CD4-positive, alpha-beta T cell (primary cell): Measurements from ENCODE around the gene SELENOP. TPM values are rescaled to one million over a fixed set of nuclear protein-coding genes. Genes with fewer than 3 reads are reported as not detected.

Experiments used
- ATAC-seq: fragments of 200-7000 bp; cut with Tn5 transposase; one replicate; pipeline ENCODE4 v1.10.0; 2022; ENCODE audit warnings: mild to moderate bottlenecking; ENCODE audit not compliant: poor library complexity
- CTCF ChIA-PET: fragments of 350-600 bp; sonication (Branson Sonifier 250); formaldehyde crosslinking; loops from one replicate; lab custom pipeline; 2021; ENCODE audit warnings: antibody characterized with exemption, inconsistent platforms; lab: Charles Lee
- POLR2A ChIA-PET: fragments of 350-600 bp; sonication (Branson Sonifier 250); formaldehyde crosslinking; loops from one replicate; lab custom pipeline; 2021; ENCODE audit warnings: antibody characterized with exemption, inconsistent platforms; lab: Charles Lee
- DNase-seq, 14 experiments: peaks; one replicate each; pipeline ENCODE4 v3.0.0-alpha.2; 2013 to 2020; ENCODE audit warnings: mixed read lengths in 2 of 14
- H3K27ac ChIP-seq, 2 donors: one replicate each; pipeline versions ENCODE4 v1.5.1 to v1.7.0; 2013; ENCODE audit warnings: low read length in 2 of 2, low read depth in 1 of 2, mild to moderate bottlenecking in 1 of 2
- H3K27me3 ChIP-seq, 2 experiments: 1 replicate in 1 of 2; 2 replicates in 1 of 2; pipeline versions ENCODE4 v1.6.1 to v1.7.0; 2013; ENCODE audit warnings: low read length in 2 of 2, control low read depth in 1 of 2, mild to moderate bottlenecking in 1 of 2, moderate library complexity in 1 of 2; ENCODE audit not compliant: insufficient read depth in 2 of 2, control insufficient read depth in 1 of 2
- H3K36me3 ChIP-seq: one replicate; pipeline ENCODE4 v1.6.1; 2013; ENCODE audit warnings: low read length, control low read depth; ENCODE audit not compliant: insufficient read depth
- H3K4me1 ChIP-seq: one replicate; pipeline ENCODE4 v1.6.1; 2013; ENCODE audit warnings: low read length, control low read depth; ENCODE audit not compliant: insufficient read depth
- H3K4me3 ChIP-seq: one replicate; pipeline ENCODE4 v1.5.1; 2013; ENCODE audit warnings: mild to moderate bottlenecking, low read length, moderate library complexity
- H3K9me3 ChIP-seq, 2 experiments: 1 replicate in 1 of 2; 2 replicates in 1 of 2; pipeline versions ENCODE4 v1.6.1 to v1.7.0; 2013; ENCODE audit warnings: low read length in 2 of 2, mild to moderate bottlenecking in 2 of 2, control low read depth in 1 of 2, moderate library complexity in 1 of 2; ENCODE audit not compliant: control insufficient read depth in 1 of 2, insufficient read depth in 1 of 2
- H3K27ac Mint-ChIP-seq: one replicate; pipeline ENCODE4 v1.8.0; 2020; ENCODE audit warnings: mixed read lengths
- H3K27me3 Mint-ChIP-seq: one replicate; pipeline ENCODE4 v1.8.0; 2021; ENCODE audit warnings: mixed read lengths
- H3K36me3 Mint-ChIP-seq: one replicate; pipeline ENCODE4 v1.8.0; 2021; ENCODE audit warnings: low read depth, mixed read lengths
- H3K4me1 Mint-ChIP-seq: one replicate; pipeline ENCODE4 v1.8.0; 2021; ENCODE audit warnings: low read depth, mixed read lengths
- H3K4me3 Mint-ChIP-seq: one replicate; pipeline ENCODE4 v1.8.0; 2020; ENCODE audit warnings: mild to moderate bottlenecking, mixed read lengths
- H3K9me3 Mint-ChIP-seq: one replicate; pipeline ENCODE4 v1.8.0; 2020; ENCODE audit warnings: mixed read lengths
- intact Hi-C, 2 experiments: fragments of 100-400 bp; cut with DNase I in 1 of 2; cut with micrococcal nuclease in 1 of 2; formaldehyde crosslinking; loops; one replicate each; pipeline versions ENCODE4 v1.15.1 to v1.9.0; 2023 to 2025; cut with DNase I, micrococcal nuclease
- polyA plus RNA-seq, 2 donors: library from polyadenylated mRNA; unstranded; fragments of 120-200 nt; gene quantifications; one replicate each; pipeline ENCODE4 v1.2.1, GENCODE V29; 2013
- total RNA-seq, 174 experiments: library from RNA in 2 of 174; stranded (reverse) in 2 of 174; gene quantifications; one replicate each; pipeline ENCODE4 v1.2.3 and lab custom pipeline; 2021 to 2026
- TF ChIP-seq, protein P1 (sequence below): fragments of 200-600 bp; IDR thresholded peaks from one replicate; pipeline ENCODE4 v1.8.0; 2022; ENCODE audit warnings: antibody characterized with exemption, mild to moderate bottlenecking

SELENOP gene, protein sequence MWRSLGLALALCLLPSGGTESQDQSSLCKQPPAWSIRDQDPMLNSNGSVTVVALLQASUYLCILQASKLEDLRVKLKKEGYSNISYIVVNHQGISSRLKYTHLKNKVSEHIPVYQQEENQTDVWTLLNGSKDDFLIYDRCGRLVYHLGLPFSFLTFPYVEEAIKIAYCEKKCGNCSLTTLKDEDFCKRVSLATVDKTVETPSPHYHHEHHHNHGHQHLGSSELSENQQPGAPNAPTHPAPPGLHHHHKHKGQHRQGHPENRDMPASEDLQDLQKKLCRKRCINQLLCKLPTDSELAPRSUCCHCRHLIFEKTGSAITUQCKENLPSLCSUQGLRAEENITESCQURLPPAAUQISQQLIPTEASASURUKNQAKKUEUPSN
- under 1 TPM in 1 of 2 experiments, not detected in 1; 0.36 TPM for total RNA-seq
- polyA plus RNA-seq (2013, experiment 1 of 2): 2.1 TPM
- 4.4 TPM for polyA plus RNA-seq (2013, experiment 2 of 2)
- total RNA-seq (lab: John Stamatoyannopoulos, UW): 0 to 2.2 (median 0.28) reads per million in 172 experiments

DNA sequence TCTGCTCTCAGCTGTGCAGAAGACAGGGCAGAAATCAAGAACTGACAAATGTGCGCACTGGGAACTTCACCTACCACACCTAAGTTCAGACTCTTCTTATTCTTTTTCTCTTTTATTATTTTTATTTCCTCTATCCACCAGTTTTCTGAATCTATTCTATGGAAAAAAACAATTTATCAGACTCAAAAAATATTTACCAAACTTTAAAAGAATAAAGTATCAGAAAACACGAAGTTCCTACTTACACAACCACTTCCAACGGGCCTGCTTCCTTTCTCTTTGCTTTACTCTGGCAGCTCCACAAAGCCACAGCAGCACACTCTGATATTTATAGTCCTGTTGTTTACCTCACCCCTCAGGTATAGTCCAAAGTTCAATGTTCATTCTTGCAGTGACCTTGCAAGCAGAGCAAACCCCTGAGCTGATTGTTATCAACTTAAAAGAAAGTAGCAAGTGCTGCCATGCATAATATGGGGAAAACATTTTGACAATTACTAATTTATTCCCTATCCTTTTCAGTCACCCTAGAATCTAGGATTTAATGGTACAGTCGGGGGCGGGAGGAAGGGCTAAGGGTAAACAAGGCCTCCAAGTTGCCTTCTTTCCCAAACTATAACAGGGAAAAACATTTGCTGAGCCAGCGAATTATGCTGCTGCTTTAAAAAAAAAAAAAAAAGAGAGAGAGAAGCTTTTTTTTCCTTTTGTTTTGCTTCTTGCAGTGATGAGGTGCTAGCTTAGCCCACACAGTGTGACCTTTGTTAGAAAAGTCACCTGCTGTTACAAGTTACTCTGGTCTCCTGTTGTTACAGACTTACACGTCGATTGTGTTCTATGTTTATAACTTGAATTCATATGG, at the start of gene SELENOP:
Gene SELENOP (minus strand): TSS at position 302 of the 856 bp plus-strand sequence. CDS start 3,539 bp downstream, outside the sequence.
- Histone ChIP-seq H3K4me1 (no peaks in the 10 kb centered on the region), H3K27me3 (no peaks in the 10 kb centered on the region), H3K27ac (no peak within 1 kb of the TSS), H3K4me3 (no peak within 1 kb of the TSS), H3K9me3 (no peaks in the 10 kb centered on the region), H3K36me3 (no peaks in the 10 kb centered on the region)
- no peak within 1 kb of the TSS for H3K27ac Mint-ChIP-seq
- TF ChIP-seq, protein P1, sequence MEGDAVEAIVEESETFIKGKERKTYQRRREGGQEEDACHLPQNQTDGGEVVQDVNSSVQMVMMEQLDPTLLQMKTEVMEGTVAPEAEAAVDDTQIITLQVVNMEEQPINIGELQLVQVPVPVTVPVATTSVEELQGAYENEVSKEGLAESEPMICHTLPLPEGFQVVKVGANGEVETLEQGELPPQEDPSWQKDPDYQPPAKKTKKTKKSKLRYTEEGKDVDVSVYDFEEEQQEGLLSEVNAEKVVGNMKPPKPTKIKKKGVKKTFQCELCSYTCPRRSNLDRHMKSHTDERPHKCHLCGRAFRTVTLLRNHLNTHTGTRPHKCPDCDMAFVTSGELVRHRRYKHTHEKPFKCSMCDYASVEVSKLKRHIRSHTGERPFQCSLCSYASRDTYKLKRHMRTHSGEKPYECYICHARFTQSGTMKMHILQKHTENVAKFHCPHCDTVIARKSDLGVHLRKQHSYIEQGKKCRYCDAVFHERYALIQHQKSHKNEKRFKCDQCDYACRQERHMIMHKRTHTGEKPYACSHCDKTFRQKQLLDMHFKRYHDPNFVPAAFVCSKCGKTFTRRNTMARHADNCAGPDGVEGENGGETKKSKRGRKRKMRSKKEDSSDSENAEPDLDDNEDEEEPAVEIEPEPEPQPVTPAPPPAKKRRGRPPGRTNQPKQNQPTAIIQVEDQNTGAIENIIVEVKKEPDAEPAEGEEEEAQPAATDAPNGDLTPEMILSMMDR: no peak
- ChIA-PET POLR2A (no interaction called here), CTCF (no interaction called here)
- no peaks in the 10 kb centered on the region for H3K36me3 Mint-ChIP-seq
- DNase-seq (no peak), ATAC-seq (no peak)
- H3K27me3 Mint-ChIP-seq: no peaks in the 10 kb centered on the region
- intact Hi-C loops: no loop called here
- H3K4me1 Mint-ChIP-seq: no peaks in the 10 kb centered on the region
- H3K4me3 Mint-ChIP-seq: no peak within 1 kb of the TSS
- no peaks in the 10 kb centered on the region for H3K9me3 Mint-ChIP-seq

DNA sequence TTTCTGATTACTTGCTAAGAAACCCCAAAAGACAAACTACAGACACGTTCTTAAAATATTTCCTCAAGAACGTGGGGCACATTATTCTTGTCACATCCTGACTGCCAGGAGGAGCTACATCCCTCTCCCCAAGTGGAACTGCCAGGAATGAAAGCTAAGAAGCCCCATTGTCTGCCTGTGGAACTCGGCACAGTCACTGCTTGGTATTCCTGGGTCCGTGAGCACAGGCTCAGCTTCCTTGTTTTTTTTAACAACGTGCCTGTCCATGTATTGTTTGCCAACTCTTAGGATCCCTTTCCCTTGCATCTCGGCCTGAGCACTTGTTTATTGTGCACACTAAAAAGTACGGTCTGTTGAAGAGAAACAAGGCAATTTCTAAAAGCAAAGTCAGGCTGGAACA, 47.0 kb upstream of the SELENOP start:
- no peaks in the 10 kb centered on the region for H3K36me3 ChIP-seq
- peaks cover 0 to 4% of the 10 kb centered on the region in 2 experiments for H3K9me3 ChIP-seq
- TF ChIP-seq, protein P1: no peak
- POLR2A ChIA-PET: no interaction called here
- no peak for DNase-seq
- H3K4me3 Mint-ChIP-seq: no peak overlapping the region
- H3K4me1 ChIP-seq: no peaks in the 10 kb centered on the region
- H3K4me3 ChIP-seq: no peak overlapping the region
- H3K27ac ChIP-seq: no peak overlapping the region
- no peaks in the 10 kb centered on the region for H3K4me1 Mint-ChIP-seq
- H3K9me3 Mint-ChIP-seq: peaks cover 5% of the 10 kb centered on the region
- CTCF ChIA-PET: no interaction called here
- H3K27me3 ChIP-seq: no peaks in the 10 kb centered on the region
- H3K27me3 Mint-ChIP-seq: peaks cover 34% of the 10 kb centered on the region
- no peak overlapping the region for H3K27ac Mint-ChIP-seq
- intact Hi-C loops: no loop called here
- ATAC-seq: no peak
- no peaks in the 10 kb centered on the region for H3K36me3 Mint-ChIP-seq

DNA sequence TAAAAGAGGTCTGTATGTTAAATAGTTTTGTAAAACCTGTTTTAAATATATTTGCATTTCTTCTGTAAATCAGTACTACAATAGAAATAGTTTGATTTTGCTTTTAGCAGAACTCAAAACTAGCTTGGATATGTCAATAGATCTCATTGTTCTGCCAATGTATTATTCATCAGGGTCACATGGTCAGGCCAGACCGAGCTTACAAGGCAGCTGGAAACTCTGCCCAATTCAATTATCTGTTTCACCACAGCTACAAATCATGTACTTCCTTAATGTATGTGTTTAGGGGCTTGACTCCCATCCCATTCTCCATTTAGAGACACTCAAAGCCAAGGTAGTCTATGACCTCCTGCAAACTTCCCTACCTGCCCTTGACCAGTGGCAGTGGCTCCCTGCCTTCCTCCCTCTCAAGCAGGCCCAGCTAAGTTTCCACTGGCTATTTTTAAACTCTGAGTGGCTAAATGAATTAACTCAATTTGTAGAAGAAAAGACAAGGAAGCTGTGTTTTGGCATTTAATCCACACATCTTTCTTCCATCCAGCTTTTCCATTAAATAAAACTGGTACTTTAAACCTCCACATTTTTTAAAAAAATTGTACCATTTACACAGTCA, 46.4 kb upstream of the SELENOP start:
- no peak for DNase-seq
- Histone ChIP-seq H3K4me1 (no peaks in the 10 kb centered on the region), H3K36me3 (no peaks in the 10 kb centered on the region), H3K27ac (no peak overlapping the region), H3K27me3 (no peaks in the 10 kb centered on the region), H3K9me3 (peaks cover 0 to 4% of the 10 kb centered on the region in 2 experiments), H3K4me3 (no peak overlapping the region)
- Mint-ChIP-seq H3K36me3 (no peaks in the 10 kb centered on the region), H3K27me3 (peaks cover 34% of the 10 kb centered on the region), H3K9me3 (peaks cover 5% of the 10 kb centered on the region), H3K4me3 (no peak overlapping the region), H3K27ac (no peak overlapping the region), H3K4me1 (no peaks in the 10 kb centered on the region)
- intact Hi-C loops: no loop called here
- ChIA-PET POLR2A (no interaction called here), CTCF (no interaction called here)
- no peak for ATAC-seq
- TF ChIP-seq, protein P1: no peak
